Endothelial cell of umbilical vein (primary cell): ENCODE data around the gene GNB5.

Source experiments
- CTCF ChIP-seq, 2 donors: IDR thresholded peaks; 1 replicate in 1 of 2; 2 replicates in 1 of 2; pipeline ENCODE4 v1.5.1; 2011; ENCODE audit warnings: low read length in 2 of 2, mild to moderate bottlenecking in 2 of 2, moderate library complexity in 2 of 2, control low read depth in 1 of 2, inconsistent platforms in 1 of 2, low read depth in 1 of 2; ENCODE audit not compliant: insufficient read depth in 1 of 2; ENCODE audit errors: extremely low read depth in 1 of 2
- EZH2 ChIP-seq: IDR thresholded peaks from 2 replicates; pipeline ENCODE4 v1.6.1; 2012; ENCODE audit warnings: borderline replicate concordance, low read depth, mild to moderate bottlenecking, moderate library complexity, low read length, inconsistent platforms; ENCODE audit not compliant: severe bottlenecking
- FOS ChIP-seq: IDR thresholded peaks from 2 replicates; pipeline ENCODE4 v1.6.1; 2011; ENCODE audit warnings: mild to moderate bottlenecking, low read length, moderate library complexity, borderline replicate concordance; ENCODE audit not compliant: insufficient read depth
- GATA2 ChIP-seq: IDR thresholded peaks from 2 replicates; pipeline ENCODE4 v1.7.0; 2011; ENCODE audit warnings: low read depth, mild to moderate bottlenecking, moderate library complexity, mixed read lengths, low read length; ENCODE audit not compliant: insufficient read length, insufficient read depth
- JUN ChIP-seq: IDR thresholded peaks from 2 replicates; pipeline ENCODE4 v1.6.1; 2011; ENCODE audit warnings: borderline replicate concordance, low read depth; ENCODE audit not compliant: insufficient read length, insufficient read depth
- MYC ChIP-seq: IDR thresholded peaks from one replicate; pipeline ENCODE4 v1.6.1; 2011; ENCODE audit warnings: mild to moderate bottlenecking, low read depth, low read length
- POLR2A ChIP-seq: IDR thresholded peaks from 2 replicates; pipeline ENCODE4 v1.6.1; 2012; ENCODE audit warnings: low read depth, mild to moderate bottlenecking, control low read depth, low read length
- POLR2AphosphoS5 ChIP-seq: IDR thresholded peaks from 2 replicates; pipeline ENCODE4 v1.6.1; 2012; ENCODE audit warnings: low read depth, mild to moderate bottlenecking, control low read depth, low read length, moderate library complexity; ENCODE audit not compliant: insufficient read depth
- TF ChIP-seq, protein P1 (sequence below): IDR thresholded peaks from 2 replicates; pipeline ENCODE4 v1.6.1; 2011; ENCODE audit not compliant: insufficient read depth, insufficient read length

DNA sequence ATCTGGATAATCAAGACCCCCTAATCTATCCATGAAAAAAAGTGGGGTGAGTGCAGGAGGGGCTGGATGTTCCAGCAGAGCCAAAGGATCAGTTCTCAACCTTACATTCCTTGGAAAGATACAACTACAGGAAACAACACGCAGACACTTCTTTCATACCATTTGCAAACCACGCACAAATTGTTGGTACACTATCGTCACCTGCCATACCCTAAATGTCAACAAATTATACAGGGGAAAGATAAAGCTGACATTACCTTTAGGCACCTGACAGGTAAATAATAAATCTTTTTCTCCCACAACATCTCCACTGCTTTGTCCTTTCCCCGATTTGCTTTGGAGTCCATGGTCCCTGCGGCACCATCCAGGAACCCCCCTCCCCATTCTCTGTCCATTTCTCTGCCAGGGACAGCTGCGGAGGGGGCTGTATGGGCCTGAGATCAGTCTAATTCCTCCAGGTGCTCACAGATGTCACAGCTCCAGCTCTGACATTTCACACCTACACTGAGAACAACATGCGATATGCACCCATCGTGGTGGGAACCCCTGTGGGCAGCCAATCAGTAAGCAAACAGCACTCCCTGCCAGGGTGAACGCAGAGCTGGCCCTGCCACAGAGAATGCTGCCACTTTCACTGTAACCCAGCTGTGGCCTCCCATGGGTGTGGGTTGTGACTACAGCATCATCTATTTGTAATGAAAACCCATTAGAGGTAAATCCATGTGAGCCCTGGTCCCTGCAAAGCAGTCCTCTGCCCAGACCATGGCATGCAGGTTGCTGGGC is 41.0 kb downstream of the GNB5 start:
- no peak for TF ChIP-seq JUN
- TF ChIP-seq CTCF (IDR thresholded peaks at IDR 0.05; ENCODE audit: extremely low read depth in 1 of 2, insufficient read depth in 1 of 2, low read depth in 1 of 2, low read length in 2 of 2): no peak
- TF ChIP-seq EZH2: no peak
- no peak for TF ChIP-seq POLR2A
- TF ChIP-seq, protein P1, sequence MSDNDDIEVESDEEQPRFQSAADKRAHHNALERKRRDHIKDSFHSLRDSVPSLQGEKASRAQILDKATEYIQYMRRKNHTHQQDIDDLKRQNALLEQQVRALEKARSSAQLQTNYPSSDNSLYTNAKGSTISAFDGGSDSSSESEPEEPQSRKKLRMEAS: no peak
- no peak for TF ChIP-seq POLR2AphosphoS5
- no peak for TF ChIP-seq MYC
- TF ChIP-seq FOS: no peak
- no peak for TF ChIP-seq GATA2
